Measurements from ENCODE around the gene SLC22A1. TPM values are rescaled to one million over a fixed set of nuclear protein-coding genes. Genes with fewer than 3 reads are reported as not detected.

SLC22A1 gene
- total RNA-seq, 1 experiment from 2014 or later: 0.86 TPM

GRCh38 chr6:160160450-160160849, 38.8 kb downstream of the SLC22A1 start:
- ATAC-seq (peak; percentile 42; the same call in 1 of the 2 replicates), DNase-seq (ENCODE audit: low read depth, low spot score) (no peak)
- Histone ChIP-seq H3K4me3 (replicated peaks in 1 of 2; ENCODE audit: low read depth in 1 of 2, low read length in 2 of 2) (no peak overlapping the region), H2AFZ (ENCODE audit: low read depth, low read length, poor library complexity, severe bottlenecking) (no peak overlapping the region), H3K27me3 (ENCODE audit: insufficient read depth, low read length) (no peaks in the 10 kb centered on the region; the same call in 1 of the 2 replicates), H3K9me2 (ENCODE audit: insufficient read depth) (no peaks in the 10 kb centered on the region), H3K27ac (ENCODE audit: low read depth, low read length) (no peak overlapping the region), H3K9ac (ENCODE audit: low read length) (no peak overlapping the region), H3K79me2 (ENCODE audit: insufficient read depth, low read length) (no peaks in the 10 kb centered on the region), H4K20me1 (ENCODE audit: insufficient read depth) (no peaks in the 10 kb centered on the region), H3K4me2 (ENCODE audit: low read length) (no peak overlapping the region), H3K9me3 (ENCODE audit: control insufficient read depth in 1 of 2, insufficient read depth in 1 of 2, low read depth in 1 of 2, low read length in 2 of 2) (no peaks in the 10 kb centered on the region), H3K4me1 (ENCODE audit: control insufficient read depth in 1 of 2, insufficient read depth in 2 of 2, low read length in 2 of 2) (no peaks in the 10 kb centered on the region), H3K36me3 (ENCODE audit: control insufficient read depth in 1 of 2, insufficient read depth in 2 of 2, low read length in 2 of 2) (no peaks in the 10 kb centered on the region)
- ChIA-PET POLR2A (no interaction called here), CTCF (no interaction called here), RAD21 (ENCODE audit: low non-redundant PET in 1 of 2, low total read pairs in 2 of 2, uncharacterized antibody in 2 of 2, unreplicated experiment in 2 of 2) (no interaction called here)
- TF ChIP-seq YY1 (IDR thresholded peaks at IDR 0.05; ENCODE audit: extremely low read depth, insufficient replicate concordance, low read depth, low read length): no peak
- TF ChIP-seq TCF7L2 (IDR thresholded peaks at IDR 0.05; ENCODE audit: borderline replicate concordance, extremely low read depth, insufficient read depth, insufficient read length): no peak
- no peak for TF ChIP-seq EGR1 (IDR thresholded peaks at IDR 0.05; ENCODE audit: low read depth)
- TF ChIP-seq CTCF (IDR thresholded peaks at IDR 0.05 in 2 of 3, conservative IDR thresholded peaks at IDR 0.05 in 1 of 3; ENCODE audit: borderline replicate concordance in 1 of 3, insufficient read depth in 1 of 3, low read depth in 2 of 3, low read length in 2 of 3): peak in 2 of 3 experiments; percentile 16 to 17; a peak in 2 of 6 replicates
- intact Hi-C loops (cut with micrococcal nuclease): no loop called here
- BruUV-seq (replicated peaks): no TSS peak

GRCh38 chr6:160160929-160161646, 39.5 kb downstream of the SLC22A1 start:
- CTCF ChIA-PET: no interaction called here
- no peak overlapping the region for H2AFZ ChIP-seq (ENCODE audit: low read depth, low read length, poor library complexity, severe bottlenecking)
- no peak for TF ChIP-seq CEBPB (IDR thresholded peaks at IDR 0.05; ENCODE audit: low read depth)
- TF ChIP-seq TCF7L2 (IDR thresholded peaks at IDR 0.05; ENCODE audit: borderline replicate concordance, extremely low read depth, insufficient read depth, insufficient read length): no peak
- TF ChIP-seq ATF3 (IDR thresholded peaks at IDR 0.05): no peak
- no peak for TF ChIP-seq POLR2A (IDR thresholded peaks at IDR 0.05; ENCODE audit: borderline replicate concordance, extremely low read depth, insufficient read depth, insufficient read length)
- TF ChIP-seq REST (IDR thresholded peaks at IDR 0.05; ENCODE audit: low read depth): no peak
- no peak for TF ChIP-seq ELF1 (IDR thresholded peaks at IDR 0.05; ENCODE audit: borderline replicate concordance, low read depth)
- no peak for TF ChIP-seq POLR2AphosphoS5 (IDR thresholded peaks at IDR 0.05; ENCODE audit: low read depth, low read length)
- TF ChIP-seq JUND (IDR thresholded peaks at IDR 0.05): no peak
- no peak for TF ChIP-seq CBX3 (IDR thresholded peaks at IDR 0.05; ENCODE audit: low read depth)
- no peak for TF ChIP-seq RAD21 (IDR thresholded peaks at IDR 0.05; ENCODE audit: low read depth)
- no peak for TF ChIP-seq MAX (IDR thresholded peaks at IDR 0.05)
- TF ChIP-seq YY1 (IDR thresholded peaks at IDR 0.05; ENCODE audit: extremely low read depth, insufficient replicate concordance, low read depth, low read length): no peak

More at GRCh38 chr6:160160929-160161646, 39.5 kb downstream of the SLC22A1 start:
- no peaks in the 10 kb centered on the region for H3K4me1 ChIP-seq (ENCODE audit: control insufficient read depth in 1 of 2, insufficient read depth in 2 of 2, low read length in 2 of 2)
- H3K27ac ChIP-seq (ENCODE audit: low read depth, low read length): no peak overlapping the region
- H3K9me3 ChIP-seq (ENCODE audit: control insufficient read depth in 1 of 2, insufficient read depth in 1 of 2, low read depth in 1 of 2, low read length in 2 of 2): no peaks in the 10 kb centered on the region
- ATAC-seq (no peak), DNase-seq (ENCODE audit: low read depth, low spot score) (no peak)
- H3K36me3 ChIP-seq (ENCODE audit: control insufficient read depth in 1 of 2, insufficient read depth in 2 of 2, low read length in 2 of 2): no peaks in the 10 kb centered on the region
- intact Hi-C loops (cut with micrococcal nuclease): no loop called here
- no peak overlapping the region for H3K9ac ChIP-seq (ENCODE audit: low read length)
- H3K27me3 ChIP-seq (ENCODE audit: insufficient read depth, low read length): no peaks in the 10 kb centered on the region; the same call in 1 of the 2 replicates
- RAD21 ChIA-PET (ENCODE audit: low non-redundant PET in 1 of 2, low total read pairs in 2 of 2, uncharacterized antibody in 2 of 2, unreplicated experiment in 2 of 2): no interaction called here
- H4K20me1 ChIP-seq (ENCODE audit: insufficient read depth): no peaks in the 10 kb centered on the region
- POLR2A ChIA-PET: no interaction called here
- BruUV-seq (replicated peaks): no TSS peak
- no peaks in the 10 kb centered on the region for H3K79me2 ChIP-seq (ENCODE audit: insufficient read depth, low read length)
- H3K9me2 ChIP-seq (ENCODE audit: insufficient read depth): no peaks in the 10 kb centered on the region
- H3K4me2 ChIP-seq (ENCODE audit: low read length): no peak overlapping the region
- H3K4me3 ChIP-seq (replicated peaks in 1 of 2; ENCODE audit: low read depth in 1 of 2, low read length in 2 of 2): no peak overlapping the region
